Measurements from ENCODE around the gene KLHL24.

DNA sequence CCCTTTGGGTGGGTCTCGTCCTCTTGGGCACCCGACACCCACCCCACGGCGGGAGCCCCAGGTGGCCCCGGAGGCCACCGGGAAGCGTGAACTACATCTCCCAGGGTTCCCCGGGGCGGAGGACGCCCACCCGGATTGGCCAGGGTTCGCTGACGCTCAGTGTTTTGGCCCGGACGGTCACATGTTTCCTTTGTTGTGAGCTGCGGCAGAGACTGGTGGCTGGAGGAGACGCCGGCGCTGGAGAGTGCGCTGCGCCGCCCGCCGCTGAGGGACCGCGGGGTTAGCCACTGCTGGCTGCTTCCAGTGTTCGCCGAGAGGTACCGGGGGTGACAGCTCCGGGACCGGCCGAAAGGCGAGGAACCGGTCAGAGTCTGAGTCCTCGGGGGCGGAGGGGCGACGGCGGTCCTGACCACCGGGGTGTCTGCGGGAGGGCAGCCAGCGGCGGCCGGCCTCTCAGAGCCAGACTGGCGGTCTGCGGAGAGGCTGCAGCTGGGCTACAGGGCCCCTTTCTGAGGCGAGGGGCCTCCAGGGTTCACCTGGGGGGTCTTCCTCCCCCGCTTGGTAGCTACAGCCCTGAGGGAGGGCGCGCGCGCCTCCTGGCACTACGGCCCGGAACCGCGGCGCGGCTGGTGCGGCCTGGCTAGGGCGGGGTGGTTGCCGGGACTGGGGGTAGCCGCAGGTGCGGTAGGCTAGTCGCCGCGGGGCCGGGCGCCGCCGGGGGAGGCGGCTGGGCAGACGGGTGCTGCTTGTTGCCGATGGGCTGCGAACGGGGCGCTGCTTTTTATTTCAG, at the start of gene KLHL24:
- TF ChIP-seq CTCF (IDR thresholded peaks at IDR 0.05): no peak
- TF ChIP-seq POLR2A (IDR thresholded peaks at IDR 0.05): peak in 3 of 4 donors; percentile 99 to 100 (median 99)

All from esophagus squamous epithelium (tissue), 4 donors.